ENCODE measurements around the gene TNFRSF12A. TPM values are rescaled to one million over a fixed set of nuclear protein-coding genes. Genes with fewer than 3 reads are reported as not detected.
"Not testable (repeated sequence)": the region's sequence is repeated elsewhere in the genome, so short reads cannot be mapped to it uniquely, and the experiment has no call there.

The TNFRSF12A gene
- total RNA-seq, 4 donors from 2014 or later = 4.1 to 56.4 (median 39.8) TPM

DNA sequence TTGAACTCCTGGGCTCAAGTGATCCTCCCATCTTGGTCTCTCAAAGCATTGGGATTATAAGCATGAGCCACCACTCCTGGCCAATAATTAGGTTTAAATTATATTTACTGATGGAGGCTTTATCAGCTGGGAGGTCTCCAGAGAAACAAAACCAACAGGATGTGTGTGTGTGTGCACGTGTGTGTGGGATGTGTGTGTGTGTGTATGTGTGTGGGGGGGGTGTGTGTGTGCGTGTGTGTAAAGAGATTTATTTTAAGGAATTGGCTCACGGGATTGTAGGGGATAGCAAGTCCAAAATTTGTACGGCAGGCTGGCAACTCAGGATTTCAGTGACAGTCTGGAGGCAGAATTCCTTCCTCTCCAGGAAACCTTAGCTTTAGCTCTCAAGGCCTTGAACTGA, 30.8 kb downstream of the TNFRSF12A start:
- Histone ChIP-seq H3K9me3 (no peaks in the 10 kb centered on the region), H3K27me3 (peaks cover 0 to 29% of the 10 kb centered on the region in 2 donors), H3K4me1 (peaks cover 0 to 23% (median 10%) of the 10 kb centered on the region in 4 donors), H3K27ac (no peak overlapping the region), H3K4me3 (no peak overlapping the region), H3K36me3 (no peaks in the 10 kb centered on the region)
- TF ChIP-seq, protein P1, sequence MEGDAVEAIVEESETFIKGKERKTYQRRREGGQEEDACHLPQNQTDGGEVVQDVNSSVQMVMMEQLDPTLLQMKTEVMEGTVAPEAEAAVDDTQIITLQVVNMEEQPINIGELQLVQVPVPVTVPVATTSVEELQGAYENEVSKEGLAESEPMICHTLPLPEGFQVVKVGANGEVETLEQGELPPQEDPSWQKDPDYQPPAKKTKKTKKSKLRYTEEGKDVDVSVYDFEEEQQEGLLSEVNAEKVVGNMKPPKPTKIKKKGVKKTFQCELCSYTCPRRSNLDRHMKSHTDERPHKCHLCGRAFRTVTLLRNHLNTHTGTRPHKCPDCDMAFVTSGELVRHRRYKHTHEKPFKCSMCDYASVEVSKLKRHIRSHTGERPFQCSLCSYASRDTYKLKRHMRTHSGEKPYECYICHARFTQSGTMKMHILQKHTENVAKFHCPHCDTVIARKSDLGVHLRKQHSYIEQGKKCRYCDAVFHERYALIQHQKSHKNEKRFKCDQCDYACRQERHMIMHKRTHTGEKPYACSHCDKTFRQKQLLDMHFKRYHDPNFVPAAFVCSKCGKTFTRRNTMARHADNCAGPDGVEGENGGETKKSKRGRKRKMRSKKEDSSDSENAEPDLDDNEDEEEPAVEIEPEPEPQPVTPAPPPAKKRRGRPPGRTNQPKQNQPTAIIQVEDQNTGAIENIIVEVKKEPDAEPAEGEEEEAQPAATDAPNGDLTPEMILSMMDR (IDR thresholded peaks at IDR 0.05) = no peak
- no peak for DNase-seq

- H3K9me3 ChIP-seq = no peaks in the 10 kb centered on the region
- H3K36me3 ChIP-seq = no peaks in the 10 kb centered on the region
- TF ChIP-seq, protein P1 (IDR thresholded peaks at IDR 0.05) = no peak
- TF ChIP-seq POLR2A (IDR thresholded peaks at IDR 0.05) = no peak
- H3K27me3 ChIP-seq = peaks cover 0 to 24% of the 10 kb centered on the region in 2 donors
- peaks cover 0 to 19% (median 5%) of the 10 kb centered on the region in 4 donors for H3K4me1 ChIP-seq
- DNase-seq = no peak
- no peak overlapping the region for H3K4me3 ChIP-seq
- no peak overlapping the region for H3K27ac ChIP-seq
Observed at GRCh38 chr16:3051494-3051893, 31.3 kb downstream of the TNFRSF12A start.

GRCh38 chr16:3052571-3053329, 32.6 kb downstream of the TNFRSF12A start:
- H3K4me3 ChIP-seq, H3K36me3 ChIP-seq, DNase-seq, H3K9me3 ChIP-seq, H3K27ac ChIP-seq: not testable (repeated sequence)
- Histone ChIP-seq H3K4me1 (peaks cover 0 to 12% (median under 1%) of the 10 kb centered on the region in 4 donors), H3K27me3 (peaks cover 0 to 11% of the 10 kb centered on the region in 2 donors)

DNA sequence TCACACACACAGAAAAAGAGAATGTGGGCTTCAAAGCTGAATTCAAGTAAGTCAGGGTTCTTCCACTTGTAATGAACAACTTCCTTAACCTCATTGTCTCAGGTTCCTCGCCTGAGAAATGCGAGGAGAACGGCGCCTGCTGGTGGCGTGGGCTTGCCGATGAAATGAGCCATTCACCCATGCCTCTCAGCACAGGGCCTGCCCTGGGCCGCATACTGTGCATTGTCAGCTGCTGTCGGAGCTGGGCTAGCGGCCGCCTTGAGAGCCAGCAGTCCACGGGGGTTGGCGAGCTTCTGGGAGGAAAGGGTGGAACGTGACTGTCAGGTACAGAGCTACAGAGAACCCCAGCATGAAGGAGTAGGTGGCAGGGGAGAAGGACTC, 33.2 kb downstream of the TNFRSF12A start:
- not testable (repeated sequence) for DNase-seq, H3K9me3 ChIP-seq, H3K4me3 ChIP-seq, H3K36me3 ChIP-seq, H3K27ac ChIP-seq, H3K27me3 ChIP-seq
- peaks cover 0 to 18% (median 5%) of the 10 kb centered on the region in 4 donors for H3K4me1 ChIP-seq

DNA sequence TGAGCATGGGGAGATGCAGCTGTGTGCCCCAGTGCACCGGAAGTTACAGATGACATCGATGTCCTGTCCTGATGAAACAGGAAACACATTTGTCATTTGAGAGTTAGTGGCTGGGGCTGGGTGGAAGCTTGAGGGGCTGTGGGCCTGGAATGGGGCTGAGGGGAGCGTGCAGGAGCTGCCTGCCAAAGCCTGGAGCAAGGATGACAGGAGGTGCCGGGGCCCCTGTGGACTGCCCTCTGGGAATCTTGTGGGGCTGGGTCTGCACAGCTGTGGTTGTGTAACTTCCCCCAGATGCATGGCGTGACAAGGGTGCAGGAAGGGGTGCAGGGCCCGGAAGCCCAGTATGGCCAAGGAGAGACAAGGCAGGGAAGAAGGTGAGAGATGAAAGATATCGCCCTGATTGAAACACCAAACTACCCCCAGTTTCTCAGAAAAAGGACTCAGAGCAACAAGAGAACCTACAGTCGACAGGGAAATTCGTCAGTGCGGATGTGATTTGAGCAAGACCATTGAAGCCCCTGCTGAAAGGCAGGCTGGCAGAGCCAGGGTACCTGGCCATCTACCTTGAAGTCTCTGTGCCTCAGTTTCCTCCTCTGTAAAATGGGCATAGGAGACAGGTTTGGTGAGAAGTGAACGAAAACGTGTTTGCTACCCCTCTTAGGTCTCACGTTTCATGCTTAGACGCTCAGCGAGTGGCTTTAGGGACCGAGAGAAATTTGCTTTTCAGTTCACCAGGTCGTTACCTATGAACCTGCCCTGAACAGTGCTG, 35.0 kb downstream of the TNFRSF12A start:
- Histone ChIP-seq H3K4me3 (no peak overlapping the region), H3K27ac (peak overlapping the region in 2 of 4 donors; percentile 39 to 46), H3K4me1 (peaks cover 4 to 24% (median 13%) of the 10 kb centered on the region in 4 donors), H3K36me3 (no peaks in the 10 kb centered on the region), H3K9me3 (no peaks in the 10 kb centered on the region), H3K27me3 (peaks cover 0 to 3% of the 10 kb centered on the region in 2 donors)
- TF ChIP-seq POLR2A (IDR thresholded peaks at IDR 0.05) = no peak
- TF ChIP-seq, protein P1 (IDR thresholded peaks at IDR 0.05) = no peak
- no peak for DNase-seq

- not testable (repeated sequence) for H3K9me3 ChIP-seq, H3K4me3 ChIP-seq, H3K27me3 ChIP-seq, H3K36me3 ChIP-seq, DNase-seq
- Histone ChIP-seq H3K27ac (peak overlapping the region in 2 of 4 donors; percentile 39 to 46), H3K4me1 (peaks cover 4 to 24% (median 13%) of the 10 kb centered on the region in 4 donors)
Observed at GRCh38 chr16:3055734-3056115, 35.6 kb downstream of the TNFRSF12A start.

Measured in Peyer's patch (tissue), 4 donors.